Activated naive CD4-positive, alpha-beta T cell (primary cell): ENCODE data around the gene MEGF10.
"Not testable (repeated sequence)": the region's sequence is repeated elsewhere in the genome, so short reads cannot be mapped to it uniquely, and the experiment has no call there.

ENCODE experiments used
- DNase-seq, 4 experiments: peaks; one replicate each; lab custom pipeline; 2025; lab: John Stamatoyannopoulos, UW

MEGF10 gene

DNA sequence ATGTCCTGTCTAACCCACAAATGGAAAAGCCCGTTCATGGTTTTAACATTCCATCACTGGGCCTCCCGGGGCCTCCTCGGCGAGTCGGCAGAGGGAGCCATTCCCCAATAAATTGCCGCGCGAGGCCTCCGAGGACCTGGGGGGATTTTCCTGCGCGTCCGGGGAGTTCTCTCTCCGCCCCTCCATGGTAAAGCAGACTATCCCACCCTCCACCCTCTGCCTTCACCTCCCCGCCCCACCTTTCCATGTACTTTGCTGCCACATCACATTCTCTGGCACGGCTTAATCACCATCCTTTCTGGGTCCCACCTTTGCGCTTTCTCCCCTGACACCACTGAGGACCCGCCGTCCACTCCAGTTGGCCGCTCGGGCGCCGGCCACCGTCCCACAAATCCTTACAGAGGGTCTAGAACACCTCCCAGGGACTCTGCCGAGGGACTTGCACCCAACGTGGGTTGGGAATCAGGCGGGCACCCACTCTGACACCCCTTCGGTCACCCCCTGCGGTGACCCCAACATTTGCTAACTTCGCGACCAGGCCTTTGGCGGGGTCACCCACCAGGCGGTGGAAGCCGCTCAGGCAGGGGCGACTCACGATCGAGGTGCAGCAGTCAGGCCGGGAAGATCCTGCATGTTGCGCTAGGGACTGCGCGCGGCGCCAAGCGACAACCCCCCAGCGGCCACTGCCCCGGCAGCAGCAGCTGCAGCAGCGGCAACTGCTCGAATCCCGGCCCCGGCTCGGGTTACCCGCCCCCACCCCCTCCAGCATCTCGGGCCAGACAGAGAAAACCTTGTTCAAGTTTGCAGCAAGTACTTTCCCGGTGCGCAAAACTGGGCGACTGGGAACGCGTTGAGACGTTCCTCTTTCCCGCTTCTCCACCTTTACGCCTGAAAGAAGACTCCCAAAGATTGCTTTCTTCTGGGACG is at the start of gene MEGF10:
TSS of gene MEGF10 (plus strand) at position 778 of the 927 bp plus-strand sequence. CDS start 40,513 bp downstream, outside the sequence.
- no peak for DNase-seq

DNA sequence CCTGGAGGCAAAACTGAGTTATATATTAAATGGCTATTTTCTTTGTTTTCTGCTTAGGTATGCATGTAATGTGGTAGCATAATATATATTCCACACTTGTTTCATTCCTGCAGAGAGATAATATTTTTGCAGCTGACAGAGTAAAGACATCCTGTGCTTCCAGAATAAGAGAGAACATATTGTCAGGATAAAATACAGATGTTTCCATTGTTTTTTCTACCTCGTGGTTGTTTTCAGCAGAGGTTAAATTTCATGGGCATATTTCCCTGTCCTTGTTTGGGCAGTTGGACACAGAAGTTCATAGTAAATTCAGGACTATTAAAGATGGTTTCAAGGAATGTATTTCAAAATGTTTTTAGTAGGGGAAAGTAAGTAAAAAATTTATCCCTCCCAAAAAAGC is 47.6 kb upstream of the MEGF10 start:
- DNase-seq: no peak

DNA sequence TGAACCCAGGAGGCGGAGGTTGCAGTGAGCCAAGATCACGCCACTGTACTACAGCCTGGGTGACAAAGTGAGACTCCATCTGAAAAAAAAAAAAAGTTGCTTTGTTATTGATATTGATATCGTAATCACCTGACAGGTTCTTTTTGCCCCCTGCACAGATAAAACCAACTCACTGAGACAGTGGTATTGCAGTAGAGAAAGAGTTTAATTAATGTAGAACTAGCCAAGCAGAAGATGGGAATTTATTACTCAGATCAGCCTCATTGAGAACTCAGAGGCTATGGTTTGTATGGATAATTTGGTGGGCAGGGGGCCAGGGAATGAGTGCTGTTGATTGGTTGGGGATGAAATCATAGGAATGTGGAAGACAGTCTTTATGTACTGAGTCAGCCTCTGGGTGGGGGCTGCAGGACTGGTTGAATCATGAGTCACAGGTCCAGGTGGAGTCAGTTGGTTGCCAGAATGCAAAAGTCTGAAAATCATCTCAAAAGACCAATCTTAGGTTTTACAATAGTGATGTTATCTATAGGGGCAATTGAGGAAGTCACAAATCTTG is 35.8 kb upstream of the MEGF10 start:
- no peak for DNase-seq

DNA sequence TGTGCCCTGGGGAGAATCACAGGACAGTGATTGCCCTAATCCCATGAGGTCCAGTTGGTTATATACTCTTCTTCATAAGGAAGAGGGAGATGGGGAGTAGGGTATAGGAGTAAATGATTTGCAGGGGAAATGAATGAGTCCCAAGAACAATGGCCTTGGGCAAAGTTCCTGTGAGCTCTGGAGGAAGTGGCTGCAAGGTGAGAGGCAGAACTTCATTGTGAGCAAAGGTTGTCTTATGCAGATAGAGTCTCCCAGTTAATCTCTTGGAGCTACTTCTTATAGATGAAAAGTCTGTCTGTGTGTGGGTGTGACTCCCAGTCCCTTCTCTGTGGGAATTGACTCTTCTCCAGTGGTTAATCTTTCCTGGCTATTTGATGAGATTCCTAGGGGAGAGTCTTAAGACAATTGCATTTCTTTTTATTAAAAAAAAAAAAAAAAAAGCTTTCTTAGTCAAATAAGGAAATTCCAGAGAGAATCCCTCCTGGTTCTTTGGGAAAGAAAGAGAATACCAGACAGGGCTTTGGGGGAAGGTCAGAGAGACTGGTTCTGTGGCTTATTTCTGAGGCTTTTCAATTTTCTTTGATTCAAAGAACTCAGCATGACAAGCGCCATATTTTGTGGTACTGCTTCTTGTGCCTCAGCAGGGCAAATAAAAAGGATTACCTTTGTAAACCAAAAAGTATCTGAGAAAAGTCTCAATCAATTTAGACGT is 33.6 kb upstream of the MEGF10 start:
- DNase-seq: no peak

DNA sequence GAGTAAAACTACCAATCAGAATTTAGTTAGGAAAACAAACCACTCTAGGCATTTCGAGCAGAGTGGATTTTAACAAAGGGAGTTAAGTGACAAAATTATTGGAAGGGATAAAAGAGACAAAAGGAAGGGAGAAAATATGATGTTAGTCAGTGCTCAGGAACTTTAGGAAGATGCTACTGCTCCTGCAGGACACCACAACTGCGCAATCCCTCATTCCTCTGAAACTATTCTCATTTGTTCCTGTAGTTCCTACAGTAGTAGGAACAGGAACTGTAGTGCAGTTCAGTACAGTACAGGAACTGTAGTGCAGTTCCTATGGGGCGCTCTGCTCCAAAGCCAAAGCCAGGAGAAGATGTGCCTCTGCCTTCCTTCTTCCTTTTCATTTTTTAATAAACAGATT is 29.9 kb upstream of the MEGF10 start:
- no peak for DNase-seq

DNA sequence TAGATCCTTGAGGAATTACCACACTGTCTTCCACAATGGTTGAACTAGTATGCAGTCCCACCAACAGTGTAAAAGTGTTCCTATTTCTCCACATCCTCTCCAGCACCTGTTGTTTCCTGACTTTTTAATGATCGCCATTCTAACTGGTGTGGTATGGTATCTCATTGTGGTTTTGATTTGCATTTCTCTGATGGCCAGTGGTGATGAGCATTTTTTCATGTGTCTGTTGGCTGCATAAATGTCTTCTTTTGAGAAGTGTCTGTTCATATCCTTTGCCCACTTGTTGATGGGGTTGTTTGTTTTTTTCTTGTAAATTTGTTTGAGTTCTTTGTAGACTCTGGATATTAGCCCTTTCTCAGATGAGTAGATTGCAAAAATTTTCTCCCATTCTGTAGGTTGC is 25.1 kb upstream of the MEGF10 start:
- DNase-seq: not testable (repeated sequence)

DNA sequence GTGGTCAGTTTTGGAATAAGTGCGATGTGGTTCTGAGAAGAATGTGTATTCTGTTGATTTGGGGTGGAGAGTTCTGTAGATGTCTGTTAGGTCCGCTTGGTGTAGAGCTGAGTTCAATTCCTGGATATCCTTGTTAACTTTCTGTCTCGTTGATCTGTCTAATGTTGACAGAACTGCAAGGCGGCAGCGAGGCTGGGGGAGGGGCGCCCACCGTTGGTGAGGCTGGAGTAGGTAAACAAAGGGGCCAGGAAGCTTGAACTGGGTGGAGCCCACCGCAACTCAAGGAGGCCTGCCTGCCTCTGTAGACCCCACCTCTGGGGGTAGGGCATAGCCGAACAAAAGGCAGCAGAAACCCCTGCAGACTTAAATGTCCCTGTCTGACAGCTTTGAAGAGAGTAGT is 22.3 kb upstream of the MEGF10 start:
- DNase-seq: not testable (repeated sequence)

DNA sequence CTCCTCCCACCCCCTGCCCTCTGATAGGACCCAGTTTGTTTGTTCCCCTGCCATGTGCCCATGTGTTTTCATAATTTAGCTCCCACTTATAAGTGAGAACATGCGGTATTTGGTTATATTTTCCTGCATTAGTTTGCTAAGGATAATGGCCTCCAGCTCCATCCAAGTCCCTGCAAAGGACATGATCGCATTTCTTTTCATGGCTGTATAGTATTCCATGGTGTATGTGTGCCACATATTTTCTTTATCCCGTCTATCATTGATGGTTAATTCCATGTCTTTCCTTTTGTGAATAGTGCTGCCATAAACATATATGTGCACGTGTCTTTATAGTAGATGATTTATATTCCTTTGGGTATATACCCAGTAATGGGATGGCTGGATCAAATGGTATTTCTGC is 19.9 kb upstream of the MEGF10 start:
- DNase-seq: not testable (repeated sequence)

DNA sequence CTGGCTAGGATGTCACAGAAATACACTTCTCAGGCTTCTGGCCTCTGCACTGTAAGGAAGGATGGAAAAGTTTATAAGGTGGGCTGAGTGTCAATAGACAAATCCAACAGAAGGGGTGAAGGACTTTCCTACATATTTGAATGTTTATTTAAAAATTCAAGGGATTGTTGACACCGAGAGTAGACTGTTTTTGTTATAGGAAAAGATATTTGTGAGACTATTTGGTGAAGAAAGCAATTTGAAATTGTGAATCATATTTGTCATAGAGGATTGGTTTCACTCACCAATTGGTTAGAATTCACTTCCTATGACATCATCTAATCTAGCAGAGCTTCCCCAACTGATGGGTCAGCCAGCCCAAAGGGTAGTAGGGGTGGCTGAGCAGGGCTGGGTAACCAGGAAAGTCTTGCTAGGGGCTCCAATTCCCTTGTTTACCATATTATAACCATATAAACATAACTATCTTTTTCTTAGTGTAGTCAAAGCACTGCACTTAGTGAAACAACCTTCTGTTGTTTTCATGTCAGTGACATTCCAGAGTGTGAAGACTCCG is 14.9 kb upstream of the MEGF10 start:
- no peak for DNase-seq

DNA sequence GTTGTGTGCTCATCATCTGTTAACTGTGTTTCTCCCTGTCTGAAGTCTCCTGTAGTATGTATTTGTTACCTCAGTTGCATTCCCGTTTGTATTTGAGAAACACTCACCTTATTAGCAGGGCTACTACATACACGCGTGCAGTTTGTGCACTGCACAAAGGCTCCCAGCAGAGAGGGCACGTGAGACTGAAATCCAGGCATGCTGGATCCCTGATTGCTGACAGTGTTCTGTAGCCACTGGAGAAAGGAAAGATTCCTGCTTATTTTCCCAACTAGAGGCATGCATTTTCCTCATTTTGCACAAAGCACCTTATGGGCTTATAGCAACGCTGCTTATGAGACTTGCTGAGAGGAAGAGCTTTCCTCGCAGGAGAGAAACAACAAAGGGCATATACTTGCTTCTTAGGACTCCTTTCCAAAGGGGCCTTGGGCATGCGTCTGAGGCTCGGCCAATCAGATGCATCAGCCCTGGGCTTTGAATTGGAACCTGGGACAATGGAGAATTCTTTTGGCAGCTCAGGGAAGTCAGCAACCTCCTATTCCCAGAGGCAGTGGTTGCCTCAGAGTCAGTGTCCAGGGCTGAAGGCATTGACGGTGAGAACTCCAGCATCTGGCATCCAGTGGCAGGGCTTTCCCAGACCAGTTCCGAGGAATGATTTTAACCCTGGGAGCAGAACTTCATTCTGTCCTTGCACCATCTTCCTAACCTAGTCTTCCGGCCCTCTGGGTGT is 9.9 kb upstream of the MEGF10 start:
- no peak for DNase-seq

DNA sequence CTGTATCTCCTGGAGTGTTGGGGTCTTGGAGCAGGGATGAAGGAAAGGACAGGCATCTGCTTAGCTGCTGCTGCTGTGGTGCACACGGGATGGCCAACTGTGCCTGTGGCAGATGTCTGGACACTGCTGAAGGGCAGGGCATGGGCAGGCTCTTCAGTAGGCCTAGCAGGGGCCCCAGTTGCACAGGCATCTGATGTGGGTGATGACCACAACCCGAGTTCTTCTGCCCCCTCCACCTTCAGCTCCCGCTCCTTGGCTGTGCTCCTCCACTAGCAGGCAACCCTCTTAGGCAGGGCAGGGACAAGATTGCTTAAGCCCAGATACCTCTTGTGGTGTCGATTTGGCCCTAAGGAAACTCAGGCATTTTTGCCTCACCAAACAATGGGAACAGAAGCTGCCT is 9.0 kb upstream of the MEGF10 start:
- no peak for DNase-seq

DNA sequence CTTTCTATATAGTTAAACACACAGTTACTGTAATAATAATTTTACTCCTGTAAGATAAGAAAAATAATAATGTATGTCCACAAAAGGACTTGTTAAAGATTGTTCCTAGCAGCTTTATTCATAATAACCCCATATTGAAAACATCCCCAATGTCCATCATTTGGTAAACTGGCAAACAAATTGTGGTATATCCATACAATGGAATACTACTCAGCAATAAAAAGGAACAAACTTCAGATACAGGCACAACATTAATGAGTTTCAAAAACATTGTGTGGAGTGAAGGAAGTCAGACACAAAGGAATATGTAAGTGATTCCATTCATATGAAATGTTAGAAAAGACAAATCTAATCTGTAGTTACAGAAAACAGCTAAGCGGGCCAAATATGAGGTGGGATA is 1.9 kb upstream of the MEGF10 start:
- DNase-seq: no peak

DNA sequence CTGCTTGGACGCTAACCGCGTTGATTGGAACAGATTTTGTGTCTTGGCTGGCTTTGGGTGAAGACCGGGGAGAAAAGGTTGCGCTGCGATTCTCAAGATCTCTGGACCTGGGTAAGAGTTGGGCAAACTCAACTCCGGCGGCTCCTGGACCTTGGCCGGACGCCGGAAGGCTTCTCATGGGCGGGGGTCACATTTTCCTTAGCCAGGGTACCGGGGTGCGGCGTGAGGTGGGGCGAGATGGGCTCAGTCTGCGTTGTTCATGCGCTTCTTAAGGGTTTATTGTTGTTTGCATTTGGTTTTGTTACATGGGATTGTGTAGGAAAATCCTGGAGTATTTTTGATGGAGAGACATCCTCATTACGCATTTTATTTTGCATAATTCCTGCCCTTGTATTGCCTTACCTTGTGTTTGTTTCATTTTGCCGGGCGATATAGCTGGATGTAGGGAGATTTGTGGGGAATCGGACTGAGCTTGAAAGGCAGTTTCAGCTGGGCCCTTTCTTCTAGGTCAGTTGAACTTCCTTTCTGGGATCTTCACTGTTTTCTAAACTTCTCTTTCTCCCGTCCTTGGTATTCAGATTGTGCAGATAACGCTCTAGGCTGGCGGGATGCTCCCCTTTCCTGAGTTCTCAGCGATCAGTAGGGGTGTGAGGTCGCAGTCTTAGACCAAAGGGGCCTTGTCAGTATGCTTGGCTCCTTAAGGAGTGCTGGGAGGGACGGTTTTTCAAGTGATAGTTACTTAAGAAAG is 524 bp downstream of the MEGF10 start:
- no peak for DNase-seq

DNA sequence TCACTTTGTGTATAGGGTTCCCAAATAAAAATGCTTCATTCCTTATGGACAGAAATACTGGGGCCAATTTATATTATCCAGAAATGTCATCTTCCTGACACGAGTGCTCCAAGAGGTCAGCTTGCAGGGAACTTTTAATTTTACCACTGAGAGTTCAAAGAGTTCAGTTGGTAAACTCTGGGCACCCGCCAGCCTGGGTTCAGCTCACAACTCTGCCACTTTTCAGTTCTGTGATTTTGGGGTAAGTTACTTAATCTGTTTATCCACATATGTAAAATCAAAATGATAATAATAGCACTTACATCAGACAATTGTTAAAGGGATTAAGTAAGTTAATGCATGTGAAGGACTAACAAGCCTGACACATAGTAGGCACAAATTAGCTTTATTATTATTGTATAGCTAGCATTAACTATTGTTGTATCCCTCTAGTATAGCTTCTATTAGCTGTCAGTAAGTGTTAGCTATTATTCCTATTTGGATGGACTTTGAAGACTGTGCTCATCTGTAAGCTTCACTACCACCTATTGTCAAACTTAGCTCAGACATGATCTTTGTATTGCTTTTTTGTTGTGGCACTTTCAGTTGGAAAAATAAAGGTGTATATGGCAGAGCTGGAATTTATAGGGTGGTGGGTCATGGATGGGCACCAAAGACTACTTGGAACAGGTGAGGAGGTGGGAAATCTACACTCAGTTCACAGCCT is 1.6 kb downstream of the MEGF10 start:
- no peak for DNase-seq

DNA sequence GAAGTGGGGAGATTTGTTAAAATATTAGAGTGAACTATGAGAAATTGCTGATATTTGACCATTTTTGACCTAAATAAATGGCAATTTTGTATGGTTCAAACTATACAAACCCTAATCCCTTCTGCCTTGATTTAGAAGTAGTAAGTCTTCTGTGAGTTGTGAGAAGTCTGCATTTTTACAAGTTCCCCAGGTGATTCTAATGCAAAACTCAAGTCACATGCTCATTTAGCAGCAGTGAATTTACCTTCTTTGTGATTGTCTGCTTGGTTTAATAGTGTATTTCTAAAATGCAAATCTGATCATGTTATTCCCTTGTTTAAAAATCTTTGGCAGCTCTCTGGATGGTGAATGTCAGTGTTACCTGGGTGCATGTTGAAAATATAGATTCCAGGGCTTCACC is 2.8 kb downstream of the MEGF10 start:
- DNase-seq: no peak

DNA sequence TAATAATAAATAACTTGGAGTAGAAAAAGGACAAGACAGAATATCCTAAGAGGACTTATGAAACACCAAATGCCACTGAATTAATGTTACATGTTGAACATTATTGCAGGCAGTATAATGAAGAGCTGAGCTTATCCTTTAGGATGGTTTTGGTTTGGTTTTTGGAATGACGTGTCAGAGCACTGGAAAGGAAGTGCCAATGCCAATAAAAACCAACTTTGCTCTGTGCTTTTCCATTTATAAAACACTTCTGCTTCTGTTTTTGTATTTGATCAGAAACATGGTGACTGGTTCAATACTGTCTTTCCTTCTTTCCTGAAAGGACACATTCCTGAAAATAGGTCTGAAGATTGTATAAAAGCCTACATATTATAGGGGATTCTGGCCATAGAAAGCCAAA is 4.2 kb downstream of the MEGF10 start:
- DNase-seq: no peak

DNA sequence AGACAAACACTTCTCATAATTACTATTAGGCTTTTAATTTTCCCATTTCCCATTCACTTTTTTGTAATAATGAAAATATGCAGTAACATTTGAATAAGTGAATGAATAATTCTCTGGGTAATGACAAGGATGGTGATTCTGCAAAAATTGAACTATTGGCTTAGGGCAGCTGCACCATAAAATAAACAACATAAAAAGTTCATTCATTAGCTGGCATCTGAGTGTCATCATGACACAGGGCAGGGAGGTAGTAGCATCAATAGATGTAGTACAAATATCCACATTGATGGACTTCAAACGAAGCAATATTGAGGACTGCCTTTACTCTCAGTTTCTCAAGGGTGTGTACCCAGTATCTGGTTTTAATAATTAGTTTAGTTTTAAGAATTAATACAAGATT is 4.9 kb downstream of the MEGF10 start:
- no peak for DNase-seq

DNA sequence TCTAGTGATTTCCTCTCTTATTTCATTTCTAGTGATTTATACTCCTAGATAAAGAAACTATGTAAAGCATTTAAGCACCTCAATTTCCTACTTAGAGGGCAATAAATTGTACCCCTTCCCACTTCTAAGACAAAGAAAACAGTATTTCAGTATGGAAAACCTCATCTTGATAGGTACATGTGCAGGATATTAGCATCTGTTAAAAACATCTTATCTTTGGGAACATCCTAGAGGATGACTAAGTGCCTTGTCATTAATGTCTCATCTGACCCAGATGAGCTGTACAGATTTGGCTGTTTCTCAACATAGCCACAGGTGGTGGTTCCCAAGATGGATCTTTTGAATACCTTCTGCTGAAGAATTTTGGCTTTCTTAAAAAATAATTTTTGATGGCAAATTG is 5.7 kb downstream of the MEGF10 start:
- DNase-seq: no peak

DNA sequence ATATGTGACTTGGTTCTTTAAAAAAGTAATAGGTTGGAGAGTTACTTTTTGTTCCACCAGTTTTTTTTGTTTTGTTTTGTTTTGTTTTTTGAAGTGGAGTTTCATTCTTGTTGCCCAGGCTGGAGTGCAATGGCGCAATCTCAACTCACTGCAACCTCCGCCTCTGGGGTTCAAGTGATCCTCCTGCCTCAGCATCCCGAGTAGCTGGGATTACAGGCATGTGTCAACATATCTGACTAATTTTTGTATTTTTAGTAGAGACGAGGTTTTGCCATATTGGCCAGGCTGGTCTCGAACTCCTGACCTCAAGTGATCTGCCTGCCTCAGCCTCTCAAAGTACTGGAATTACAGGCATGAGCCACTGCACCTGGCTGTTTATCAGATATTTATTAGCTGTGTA is 6.3 kb downstream of the MEGF10 start:
- not testable (repeated sequence) for DNase-seq

DNA sequence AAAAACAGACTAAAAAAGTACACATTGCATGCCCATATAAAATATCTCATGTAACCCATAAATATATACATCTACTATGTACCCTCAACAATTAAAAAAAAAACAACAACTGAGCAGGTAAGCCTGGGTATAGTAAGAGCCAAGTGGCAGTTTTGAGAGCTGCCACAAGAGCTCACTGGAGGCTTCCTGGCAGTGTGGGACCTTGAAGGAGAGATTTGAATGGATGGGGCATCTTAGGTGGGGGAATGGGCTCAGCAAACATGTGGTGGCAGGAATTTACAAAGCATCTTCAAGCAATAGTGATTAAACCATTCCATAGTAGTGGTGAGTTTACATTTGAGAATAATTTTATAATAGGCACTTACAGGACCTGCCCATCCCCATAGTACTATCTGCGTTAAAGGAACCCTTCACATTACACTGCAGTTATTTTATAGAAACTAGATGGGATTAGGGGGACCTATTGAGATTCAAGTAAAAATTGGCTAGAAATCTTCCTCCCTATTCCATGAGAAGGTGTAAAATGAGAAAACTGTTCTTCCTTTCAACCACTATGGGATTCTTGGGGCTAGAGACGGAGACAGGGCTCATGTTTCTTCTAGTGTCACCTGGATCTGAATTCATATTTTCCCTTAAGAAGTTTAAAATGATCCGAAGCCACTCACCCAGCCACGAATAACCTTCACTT is 6.9 kb downstream of the MEGF10 start:
- no peak for DNase-seq
